HG02759 (cell line): ENCODE measurements around the gene INTU.
A peak's percentile ranks its signal among the peaks of the same experiment; 100 is the strongest.
"Not testable (repeated sequence)": the region's sequence is repeated elsewhere in the genome, so short reads cannot be mapped to it uniquely, and the experiment has no call there.

ENCODE experiments used
- ATAC-seq: cut with Tn5 transposase; IDR thresholded peaks from one replicate; pipeline ENCODE4 v1.9.1; 2021; ENCODE audit warnings: mild to moderate bottlenecking, moderate library complexity; ENCODE audit not compliant: unreplicated experiment

The INTU gene

DNA sequence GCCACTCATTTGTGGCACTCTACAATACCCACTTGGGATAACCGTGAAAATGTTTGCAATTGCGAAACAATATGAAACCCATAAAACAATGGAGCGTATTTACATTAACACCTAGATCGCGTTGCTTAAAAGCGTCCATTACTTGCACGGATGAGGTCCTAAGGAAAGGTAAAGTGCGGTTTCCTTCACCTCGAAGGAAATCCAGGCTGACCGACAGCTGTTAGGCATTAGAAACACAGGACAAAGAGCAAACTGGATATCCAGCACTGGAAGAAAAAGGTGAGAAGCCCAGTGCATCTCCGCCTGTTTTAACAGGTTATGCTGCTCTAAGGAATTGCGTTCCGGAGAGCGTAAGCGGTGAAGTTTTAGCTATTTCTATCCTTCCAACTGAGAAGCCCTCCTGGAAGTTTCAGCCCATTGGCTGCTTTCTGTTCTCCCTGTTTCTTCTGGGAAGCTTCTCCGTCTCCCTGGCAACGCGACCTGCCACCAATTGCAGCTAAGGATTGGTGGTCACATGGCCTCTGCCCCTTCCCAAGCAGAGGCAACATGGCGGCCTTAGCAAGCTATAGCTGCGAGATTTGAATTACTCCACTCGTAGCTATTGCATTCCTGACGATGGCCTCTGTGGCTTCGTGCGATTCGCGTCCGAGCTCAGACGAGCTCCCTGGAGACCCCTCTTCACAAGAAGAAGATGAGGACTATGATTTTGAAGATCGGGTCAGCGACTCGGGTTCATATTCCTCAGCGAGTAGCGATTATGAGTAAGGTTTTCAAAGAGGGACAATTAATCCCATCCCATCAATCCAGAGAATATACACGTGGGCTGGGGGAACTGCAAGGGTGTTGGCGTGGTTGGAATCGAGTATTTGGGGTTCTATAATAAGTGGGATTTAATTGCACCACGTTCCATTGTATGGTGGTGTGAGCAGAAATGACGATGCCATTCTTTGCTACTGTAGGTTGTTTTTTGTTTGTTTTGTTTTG lies at the start of gene INTU:
Gene INTU, plus strand, starts transcription at position 538 of the 984 bp plus-strand sequence. Its CDS starts 78 bp downstream, at position 616.
- peak; percentile 99 for ATAC-seq

DNA sequence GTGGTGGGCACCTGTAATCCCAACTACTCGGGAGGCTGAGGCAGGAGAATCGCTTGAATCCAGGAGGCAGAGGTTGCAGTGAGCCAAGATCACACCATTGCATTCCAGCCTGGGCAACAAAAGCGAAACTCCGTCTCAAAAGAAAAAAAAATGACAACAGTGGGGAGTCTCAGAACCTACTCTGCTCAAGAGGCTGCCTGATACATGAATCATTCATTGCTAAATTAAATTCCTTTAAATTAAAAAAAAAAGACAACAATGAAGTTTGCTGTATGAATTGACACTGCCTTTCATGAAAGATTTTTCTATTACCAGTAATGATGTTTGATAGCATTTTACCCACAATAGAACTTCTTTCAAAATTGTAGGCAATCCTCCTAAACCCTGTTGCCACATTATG lies 46.3 kb upstream of the INTU start:
- ATAC-seq, result not testable (repeated sequence)

GRCh38 chr4:127586922-127587571 lies 45.7 kb upstream of the INTU start:
- peak; percentile 98 for ATAC-seq

DNA sequence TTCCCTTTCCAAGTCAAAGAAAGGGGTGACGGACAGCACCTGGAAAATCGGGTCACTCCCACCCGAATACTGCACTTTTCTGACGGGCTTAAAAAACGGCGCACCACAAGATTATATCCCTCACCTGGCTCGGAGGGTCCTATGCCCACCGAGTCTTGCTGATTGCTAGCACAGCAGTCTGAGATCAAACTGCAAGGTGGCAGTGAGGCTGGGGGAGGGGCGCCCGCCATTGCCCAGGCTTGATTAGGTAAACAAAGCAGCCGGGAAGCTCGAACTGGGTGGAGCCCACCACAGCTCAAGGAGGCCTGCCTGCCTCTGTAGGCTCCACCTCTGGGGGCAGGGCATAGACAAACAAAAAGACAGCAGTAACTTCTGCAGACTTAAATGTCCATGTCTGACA lies 43.6 kb upstream of the INTU start:
- not testable (repeated sequence) for ATAC-seq

GRCh38 chr4:127598656-127599055 lies 34.1 kb upstream of the INTU start:
- no peak for ATAC-seq

DNA sequence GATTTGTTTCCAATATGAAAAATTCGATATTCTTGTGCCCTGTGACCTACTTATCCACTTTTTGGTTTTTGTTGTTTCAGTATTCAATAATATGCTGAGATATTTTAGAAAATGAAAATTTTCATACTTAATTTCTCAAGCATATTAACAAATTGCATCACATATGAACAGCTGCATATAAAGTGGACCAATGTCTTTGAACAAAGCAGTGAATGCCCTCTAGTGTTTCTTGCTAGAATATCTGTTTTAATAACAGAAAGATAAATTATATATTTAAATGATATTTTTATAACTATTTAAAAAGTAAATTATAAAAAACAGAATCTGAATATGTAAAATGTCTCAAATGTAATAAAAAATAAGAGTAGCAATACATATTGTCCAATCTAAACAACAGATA lies 31.7 kb upstream of the INTU start:
- no peak for ATAC-seq

DNA sequence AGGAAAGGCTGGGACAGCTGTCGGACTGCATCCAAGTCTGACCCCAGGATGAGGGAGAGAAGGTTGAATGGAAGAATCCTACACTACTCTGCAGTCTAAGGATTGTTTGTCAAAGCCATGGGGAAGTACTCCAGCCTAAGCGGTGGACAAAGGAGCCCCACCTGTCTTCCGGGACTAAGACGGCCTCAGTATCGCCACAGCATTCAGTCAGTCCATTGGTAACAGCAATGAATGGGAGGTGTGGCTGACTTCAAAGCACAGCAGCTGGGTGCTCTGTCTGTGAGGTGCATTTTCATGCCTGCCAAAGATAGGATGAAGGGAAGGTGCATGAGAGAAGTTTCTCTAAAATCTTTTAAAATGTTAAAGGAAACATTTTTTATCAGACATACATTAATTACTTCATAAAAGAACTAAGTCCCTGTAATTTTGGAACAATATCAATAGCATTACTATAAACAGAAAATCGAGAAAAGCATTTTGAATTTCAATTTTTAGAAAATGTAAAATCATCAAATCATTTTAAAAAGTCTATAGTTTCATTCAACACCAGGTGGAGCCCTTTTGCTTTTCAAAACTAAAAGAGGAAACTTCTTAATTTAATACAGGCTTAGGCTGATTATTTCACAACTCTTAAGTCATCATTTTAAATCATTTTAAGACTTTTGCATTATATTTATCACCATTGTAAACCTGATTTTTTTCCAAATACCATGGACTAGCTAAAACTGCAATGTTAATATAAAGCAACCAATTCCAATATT lies 27.6 kb upstream of the INTU start:
- ATAC-seq, result no peak

DNA sequence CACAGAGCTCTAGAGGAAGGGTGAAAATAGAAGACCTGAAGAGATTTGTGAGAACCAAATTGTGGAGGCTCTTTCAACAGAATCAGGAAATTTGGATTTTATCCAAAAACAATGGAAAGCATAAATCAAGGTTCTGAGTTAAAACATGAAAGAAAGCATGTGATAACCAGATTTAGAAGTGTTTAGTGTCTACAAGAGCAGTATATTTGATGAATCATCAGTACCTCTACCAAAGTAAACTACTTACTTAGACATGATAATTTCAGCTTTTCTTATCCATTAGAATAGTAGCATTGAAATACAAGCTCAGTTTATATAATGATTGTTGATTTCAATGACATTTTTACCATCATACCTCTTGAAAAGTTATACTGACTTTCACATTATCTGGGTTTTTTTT lies 25.9 kb upstream of the INTU start:
- no peak for ATAC-seq

DNA sequence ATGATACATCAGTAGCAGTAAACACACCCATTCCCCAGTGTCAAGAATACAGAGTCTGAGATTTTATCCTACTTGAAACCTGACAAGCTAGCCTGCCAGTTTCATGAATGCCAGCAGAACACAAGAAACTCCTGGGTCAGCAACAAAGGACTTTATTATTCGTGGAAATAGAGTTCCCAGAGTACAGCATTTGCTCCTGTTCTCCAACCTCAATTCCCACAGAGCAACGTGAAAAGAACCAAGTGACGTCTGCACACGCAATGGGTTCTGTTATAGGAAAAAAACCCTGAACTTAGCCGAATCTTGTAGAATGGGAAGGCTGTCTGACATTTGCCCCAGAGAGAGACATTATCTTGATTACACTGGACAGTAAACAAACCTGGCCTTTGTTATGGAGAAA lies 23.3 kb upstream of the INTU start:
- ATAC-seq, result no peak

DNA sequence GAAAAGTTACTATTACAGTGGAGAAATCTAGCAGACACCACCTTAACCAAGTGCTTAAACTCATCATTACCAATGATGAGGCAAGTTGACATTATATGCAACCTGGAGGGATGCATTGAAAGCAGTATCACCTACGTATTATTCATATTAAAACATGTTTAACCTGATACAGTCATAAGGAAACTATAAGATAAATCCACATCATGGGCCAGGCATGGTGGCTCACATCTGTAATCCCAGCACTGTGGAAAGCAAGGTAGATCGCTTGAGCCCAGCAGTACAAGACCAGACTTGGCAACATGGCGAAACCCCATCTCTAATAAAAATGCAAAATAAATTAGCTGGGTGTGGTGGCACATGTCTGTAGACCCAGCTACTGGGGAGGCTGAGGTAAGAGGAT lies 22.3 kb upstream of the INTU start:
- no peak for ATAC-seq

- no peak for ATAC-seq
Observed at GRCh38 chr4:127616898-127617297, 15.9 kb upstream of the INTU start.

DNA sequence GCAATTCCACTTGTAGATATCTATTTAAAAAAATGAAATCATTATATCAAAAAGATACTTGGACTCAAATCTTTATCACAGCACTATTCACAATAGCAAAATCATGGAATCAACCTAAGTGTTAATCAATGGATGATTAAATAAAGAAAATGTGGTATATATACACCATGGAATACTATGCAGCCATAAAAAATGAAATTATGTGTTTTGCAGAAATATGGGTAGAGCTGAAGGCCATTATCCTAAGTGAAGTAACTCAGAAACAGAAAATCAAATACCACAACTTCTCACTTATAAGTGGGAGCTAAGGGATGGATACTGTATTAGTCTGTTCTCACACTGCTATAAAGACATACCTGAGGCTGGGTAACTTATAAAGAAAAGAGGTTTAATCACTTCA lies 14.3 kb upstream of the INTU start:
- ATAC-seq, result no peak

GRCh38 chr4:127622621-127622920 lies 10.2 kb upstream of the INTU start:
- ATAC-seq, result no peak

DNA sequence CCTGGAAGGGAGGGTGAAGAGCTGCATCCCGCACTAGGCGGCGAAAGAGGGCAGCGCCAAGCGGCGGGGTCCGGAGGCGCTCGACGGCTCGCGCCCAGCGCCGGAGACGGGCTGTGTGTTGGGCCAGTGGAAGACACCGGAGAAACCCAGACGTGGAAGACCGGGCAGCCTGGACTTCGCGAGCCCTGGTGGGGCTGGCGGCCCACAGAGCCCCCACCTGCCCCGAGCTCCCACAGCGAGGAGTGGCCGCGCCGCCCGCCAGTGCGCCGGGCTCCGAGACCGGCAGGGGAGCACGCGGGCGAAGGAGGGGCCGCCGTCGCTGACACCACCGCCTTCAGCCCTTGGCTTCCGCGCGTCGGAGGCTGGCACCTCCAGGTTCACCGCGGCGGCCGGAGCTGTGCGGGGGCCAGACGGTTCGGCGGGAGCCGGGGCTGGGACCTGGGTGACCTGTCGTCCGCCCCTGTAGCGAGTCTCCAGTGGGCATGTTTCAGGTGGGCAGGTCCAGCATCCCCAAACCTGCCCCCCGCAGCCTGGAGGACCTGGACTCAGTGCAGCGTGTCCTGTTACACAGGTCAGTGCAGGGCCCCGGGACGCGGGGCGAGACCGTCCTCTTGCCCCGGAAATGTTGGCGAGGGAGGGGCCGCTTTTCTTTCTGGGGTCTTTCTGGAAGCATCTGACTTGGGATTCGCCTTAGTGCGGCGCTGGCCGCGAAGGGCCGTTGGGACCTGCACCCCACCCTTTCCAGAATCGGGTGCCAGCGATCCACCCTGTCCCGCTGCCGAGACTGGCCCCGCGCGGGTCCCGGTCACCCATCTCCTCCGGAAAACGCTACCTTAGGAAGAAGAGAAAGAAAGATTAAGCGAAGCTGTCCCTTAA lies 9.6 kb upstream of the INTU start:
- peak; percentile 63 for ATAC-seq

DNA sequence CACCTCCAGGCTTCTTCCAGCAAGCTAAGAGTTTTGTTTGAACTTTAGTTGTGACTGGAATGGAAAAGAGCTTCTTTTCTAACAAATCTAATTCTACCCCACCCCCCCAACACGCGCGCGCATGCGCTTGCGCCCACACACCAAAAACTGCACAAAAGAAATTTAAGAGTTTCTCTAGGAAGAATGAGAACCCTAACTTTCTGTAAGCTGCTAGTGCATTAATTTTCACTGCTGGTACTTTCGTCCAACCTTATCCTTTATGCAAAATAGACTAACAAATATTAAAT lies 9.0 kb upstream of the INTU start:
- ATAC-seq, result peak; percentile 5

- ATAC-seq, result no peak
Observed at GRCh38 chr4:127624173-127624572, 8.6 kb upstream of the INTU start.

- ATAC-seq, result no peak
Observed at GRCh38 chr4:127629371-127629770, 3.4 kb upstream of the INTU start.

- no peak for ATAC-seq
Observed at GRCh38 chr4:127630152-127630551, 2.6 kb upstream of the INTU start.

GRCh38 chr4:127631420-127631819 lies 1.3 kb upstream of the INTU start:
- no peak for ATAC-seq

DNA sequence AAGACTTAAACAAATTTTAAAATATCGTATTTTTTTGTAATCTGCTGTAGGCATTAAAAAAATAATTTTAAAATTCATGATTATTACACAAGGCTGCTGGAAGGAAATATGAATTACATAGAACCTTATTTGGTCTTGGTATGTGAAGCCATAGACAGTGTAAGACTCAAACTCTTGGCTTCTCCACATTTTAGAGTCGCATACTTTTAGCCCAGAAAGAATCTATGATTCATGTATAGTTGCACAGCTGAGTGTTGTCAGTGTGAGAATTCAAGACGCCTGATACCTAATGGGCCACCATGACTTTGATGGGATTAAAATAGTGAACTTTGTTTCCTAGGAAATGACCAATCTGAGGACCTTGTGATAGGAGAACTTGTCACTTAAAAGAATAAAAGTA lies 1.4 kb downstream of the INTU start:
- ATAC-seq, result no peak

- no peak for ATAC-seq
Observed at GRCh38 chr4:127641524-127641923, 8.8 kb downstream of the INTU start.
